DMS 273 (cell line): Measurements from ENCODE around the gene TCERG1L.

Source experiments
- DNase-seq: peaks from one replicate; lab custom pipeline; 2025; ENCODE audit not compliant: unreplicated experiment; lab: John Stamatoyannopoulos, UW

The TCERG1L gene

DNA sequence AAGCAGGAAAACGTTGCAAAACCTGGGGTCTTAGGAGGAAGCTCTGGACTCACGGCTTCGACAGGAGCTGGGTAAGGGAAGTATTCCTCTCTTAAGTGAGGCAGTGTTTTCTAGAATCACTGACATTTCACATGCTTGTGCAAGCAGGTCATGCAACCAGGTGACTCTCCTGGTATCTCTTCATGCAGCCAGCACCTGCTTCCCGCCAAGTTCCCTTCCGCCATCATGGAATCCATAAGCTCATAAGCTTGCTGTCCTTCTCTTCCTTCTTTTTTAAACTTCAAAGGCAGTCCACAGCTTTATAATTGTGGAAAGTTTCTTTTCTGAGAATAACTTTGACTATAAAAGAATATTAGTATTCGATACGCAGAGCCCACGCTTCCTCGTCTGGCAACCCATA lies 256.1 kb downstream of the TCERG1L start:
- no peak for DNase-seq

DNA sequence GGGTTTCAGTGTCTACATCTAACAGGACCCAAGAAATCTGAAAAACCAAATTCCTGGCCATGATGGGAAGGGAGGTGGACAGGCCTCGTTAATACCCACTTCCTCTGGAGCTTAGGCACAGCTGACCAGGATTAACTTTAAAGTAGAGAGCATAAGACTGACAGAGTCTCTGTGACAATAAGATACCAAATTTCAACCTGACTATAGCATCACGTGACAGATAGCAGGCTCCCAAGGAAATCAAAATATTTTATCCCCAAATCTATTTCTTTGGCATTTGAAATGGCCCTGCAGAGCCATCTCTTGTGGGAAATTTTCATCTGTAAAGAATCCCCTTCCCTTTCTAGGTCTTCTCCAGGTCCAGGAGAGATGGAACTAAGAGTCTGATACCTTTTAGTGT lies 258.3 kb downstream of the TCERG1L start:
- no peak for DNase-seq

DNA sequence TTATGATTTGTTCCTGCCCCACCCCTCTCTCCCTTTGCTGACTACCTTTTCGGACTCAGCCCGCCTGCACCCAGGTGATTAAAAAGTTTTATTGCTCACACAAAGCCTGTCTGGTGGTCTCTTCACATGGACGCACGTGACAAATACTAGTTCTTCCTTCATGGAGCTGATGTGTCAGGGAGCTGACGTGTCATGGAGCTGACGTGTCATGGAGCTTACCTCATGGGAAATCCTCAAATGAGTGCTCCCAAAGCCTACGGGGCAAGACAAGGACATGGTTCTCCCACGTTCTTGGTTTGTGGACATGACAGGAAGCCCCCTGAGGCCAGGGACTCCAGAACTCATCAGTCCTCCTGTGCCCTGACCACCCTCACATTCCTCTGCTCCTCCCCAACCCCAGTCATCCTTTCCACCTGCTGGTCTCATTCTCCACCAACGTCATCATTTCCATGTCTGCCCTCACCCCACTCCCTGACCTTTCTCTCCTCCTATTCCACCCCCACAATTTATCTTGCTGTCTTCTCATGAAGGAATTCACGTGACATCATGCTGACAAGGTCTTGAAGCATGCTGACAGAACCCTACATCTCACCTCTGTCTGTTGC lies 261.3 kb downstream of the TCERG1L start:
- no peak for DNase-seq

DNA sequence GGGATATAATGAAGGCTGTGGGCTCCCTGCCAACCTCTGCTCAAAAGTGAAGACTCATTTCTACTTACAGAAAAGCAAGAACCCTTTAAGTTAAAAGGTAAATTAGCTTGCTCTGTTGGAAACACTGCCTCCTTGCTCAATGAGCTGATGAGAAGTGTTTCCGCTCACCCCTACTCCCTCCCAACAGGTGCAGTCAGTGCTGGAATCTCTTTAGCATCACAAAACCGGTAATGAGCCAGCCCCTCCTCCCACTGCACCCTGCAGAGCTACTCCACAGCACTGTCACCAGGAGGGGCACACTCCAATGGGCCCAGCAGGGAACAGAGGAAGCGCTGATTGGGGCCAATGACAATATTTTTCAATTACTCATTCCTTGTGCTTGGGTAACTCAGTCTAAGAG lies 262.5 kb downstream of the TCERG1L start:
- DNase-seq: no peak

DNA sequence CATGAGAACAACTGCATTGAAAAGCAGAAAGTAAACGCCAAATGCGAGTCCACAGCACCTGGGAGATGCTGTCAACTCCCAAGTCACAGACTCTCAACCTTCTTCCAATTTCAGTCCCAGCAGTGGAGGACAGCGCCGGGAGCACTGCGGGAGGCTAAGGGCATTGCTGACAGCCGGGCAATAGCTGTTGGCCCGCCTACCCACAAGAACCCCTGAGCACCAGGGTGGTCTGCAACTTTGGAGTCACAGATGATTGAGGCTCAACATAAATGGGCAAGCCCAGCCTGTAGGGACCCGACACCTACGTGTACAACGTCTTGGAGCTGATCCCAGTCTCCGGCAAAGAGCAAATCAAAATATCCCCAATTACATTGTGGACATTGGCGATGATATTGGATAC lies 262.9 kb downstream of the TCERG1L start:
- DNase-seq: no peak

DNA sequence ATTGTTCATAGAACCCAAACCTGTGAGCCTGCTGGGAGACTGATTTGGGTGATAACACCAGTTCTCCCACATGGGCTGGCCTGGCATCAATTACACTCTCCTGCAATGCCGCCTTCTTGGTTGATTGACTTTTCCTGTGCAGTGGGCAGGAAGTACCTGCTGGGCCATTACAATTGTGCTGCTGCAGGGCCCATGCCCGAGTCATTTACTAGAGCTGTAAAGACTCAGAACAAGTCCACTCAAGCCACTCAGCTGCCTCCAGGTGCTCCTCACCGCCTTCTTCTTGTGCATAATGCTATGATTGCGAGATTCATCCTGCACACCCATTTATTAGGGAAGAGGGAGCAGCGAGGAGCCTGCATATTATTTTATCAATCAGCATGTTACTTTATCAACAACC lies 264.0 kb downstream of the TCERG1L start:
- DNase-seq: no peak

DNA sequence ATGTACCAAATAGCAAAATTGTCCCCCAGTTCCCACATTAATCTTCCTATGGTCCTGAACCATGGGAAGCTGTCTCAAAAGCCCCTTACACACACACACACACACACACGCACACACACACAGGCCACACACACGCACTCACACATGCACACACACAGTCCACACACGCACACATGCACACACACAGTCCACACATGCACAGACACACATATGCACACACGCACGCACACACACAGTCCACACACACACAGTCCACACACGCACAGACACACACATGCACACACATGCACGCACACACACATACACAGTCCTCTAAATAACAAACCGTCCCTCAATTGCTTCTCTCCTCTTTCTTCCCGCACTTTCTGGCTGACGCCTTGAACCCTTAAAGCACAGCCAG lies 265.3 kb downstream of the TCERG1L start:
- DNase-seq: no peak

DNA sequence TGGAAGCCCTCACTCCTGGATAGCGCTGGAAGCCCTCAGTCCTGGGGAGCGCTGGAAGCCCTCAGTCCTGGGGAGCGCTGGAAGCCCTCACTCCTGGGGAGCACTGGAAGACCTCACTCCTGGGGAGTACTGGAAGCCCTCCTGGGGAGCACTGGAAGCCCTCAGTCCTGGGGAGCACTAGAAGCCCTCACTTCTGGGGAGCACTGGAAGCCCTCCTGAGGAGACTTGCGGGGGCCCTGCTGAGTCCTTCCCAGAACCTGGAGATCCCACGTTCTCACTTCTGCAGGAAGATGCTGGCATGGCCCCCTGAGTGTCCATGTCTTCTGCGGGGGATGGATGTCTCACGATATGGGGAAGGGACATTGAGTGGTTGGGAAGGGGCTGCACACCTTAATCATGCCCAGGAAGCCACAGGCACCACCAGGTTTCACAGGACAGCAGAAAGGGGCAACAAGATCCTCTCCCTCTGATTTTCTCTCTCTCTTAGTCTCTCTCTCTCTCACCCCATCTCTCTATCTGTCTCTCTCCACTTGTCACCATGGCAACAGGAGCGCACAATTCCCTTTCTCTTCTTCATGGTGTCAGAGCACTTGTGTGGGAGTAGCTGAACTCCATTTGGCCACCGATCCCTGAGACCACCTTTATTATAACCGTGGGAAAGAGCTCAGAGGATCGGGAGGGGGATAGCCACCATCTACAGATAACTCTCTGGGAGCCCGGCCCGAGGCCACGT lies 267.0 kb downstream of the TCERG1L start:
- DNase-seq: no peak

DNA sequence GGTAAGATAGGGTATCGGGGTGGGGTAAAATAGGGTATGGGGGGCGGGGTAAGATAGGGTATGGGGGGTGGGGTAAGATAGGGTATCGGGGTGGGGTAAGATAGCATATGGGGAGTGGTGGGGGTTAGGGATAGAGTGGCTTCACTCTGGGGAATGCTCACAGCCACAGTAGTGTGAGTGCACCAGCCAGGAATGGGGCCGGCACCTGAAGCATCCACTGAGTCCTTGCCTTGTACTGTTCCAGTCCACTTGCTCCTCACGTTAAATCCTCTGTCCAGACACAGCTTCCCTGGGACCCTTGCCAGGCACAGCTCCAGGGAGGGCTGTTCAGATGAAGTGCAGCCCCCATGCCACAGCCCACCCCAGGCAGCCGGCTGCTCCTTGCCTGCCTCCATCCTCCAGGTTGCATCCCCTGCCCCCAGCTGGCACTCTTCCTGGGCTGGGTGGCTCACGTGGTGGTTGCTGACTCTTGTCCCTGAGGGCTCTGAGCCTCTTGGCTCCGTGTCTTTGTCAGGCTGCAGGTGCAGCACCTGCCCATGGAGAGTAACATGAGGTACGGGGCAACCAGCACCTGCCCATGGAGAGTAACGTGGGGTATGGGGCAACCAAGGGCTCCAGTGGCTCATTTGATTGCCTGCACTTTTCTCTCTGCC lies 268.4 kb downstream of the TCERG1L start:
- no peak for DNase-seq
